ENCODE results near the gene PTPN13.
"Not testable (repeated sequence)": the region's sequence is repeated elsewhere in the genome, so short reads cannot be mapped to it uniquely, and the experiment has no call there.

PTPN13 gene

GRCh38 chr4:86644892-86645291, 50.8 kb downstream of the PTPN13 start:
- no peak for DNase-seq (ENCODE audit: low read depth)

DNA sequence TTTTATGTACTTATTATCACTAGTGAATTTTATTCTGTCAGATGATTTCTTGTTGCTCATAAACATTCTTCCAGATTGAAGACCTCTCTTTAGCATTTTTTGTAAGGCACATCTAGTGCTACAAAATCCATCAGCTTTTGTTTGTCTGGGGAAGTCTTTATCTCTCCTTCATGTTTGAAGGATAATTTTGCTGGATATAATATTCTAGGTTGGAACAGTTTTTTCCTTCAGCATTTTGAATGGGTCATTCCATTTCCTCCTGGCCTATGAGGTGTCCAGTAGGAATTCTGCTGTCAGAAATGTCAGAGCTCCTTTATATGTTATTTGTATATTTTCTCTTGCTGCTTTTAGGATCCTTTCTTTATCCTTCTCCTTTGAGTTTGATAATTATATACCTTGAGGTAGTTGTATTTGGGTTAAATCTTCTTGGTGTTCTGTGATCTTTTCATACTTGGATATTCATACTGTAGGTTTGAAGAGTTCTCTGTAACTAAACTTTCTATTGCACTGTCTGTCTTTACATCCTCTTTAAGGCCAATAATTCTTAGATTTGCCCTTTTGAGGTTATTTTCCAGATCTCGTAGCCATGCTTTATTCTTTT, 58.3 kb downstream of the PTPN13 start:
- no peak for DNase-seq (ENCODE audit: low read depth)

DNA sequence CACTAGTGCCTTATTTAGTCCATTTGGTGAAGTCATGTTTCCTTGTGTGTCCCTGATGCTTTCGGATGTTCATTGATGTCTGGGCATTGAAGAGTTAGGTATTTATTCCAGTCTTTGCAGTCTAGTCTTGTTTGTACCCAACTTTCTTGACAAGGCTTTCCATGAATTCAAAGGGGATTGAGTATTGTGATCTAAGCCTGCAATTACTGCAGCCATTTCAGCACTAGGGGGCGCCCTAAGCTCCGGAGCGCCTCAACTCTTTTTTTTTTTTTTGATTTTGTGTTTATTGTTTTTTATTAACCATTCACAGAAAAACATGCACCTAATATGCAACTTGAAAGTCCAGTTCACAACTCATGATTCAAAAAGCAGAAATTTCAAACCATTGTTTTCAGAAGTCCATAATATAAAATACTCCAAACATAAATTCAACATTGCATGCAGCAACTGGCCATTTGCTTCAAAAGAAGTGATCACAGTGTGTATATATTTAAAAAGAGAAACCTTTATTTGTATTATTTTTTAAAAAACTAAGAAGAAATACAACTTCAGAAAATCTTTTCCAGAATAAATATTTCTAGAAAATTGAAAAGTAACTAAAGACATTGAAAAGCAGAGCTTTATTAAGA, 59.2 kb downstream of the PTPN13 start:
- DNase-seq (ENCODE audit: low read depth), result no peak

- not testable (repeated sequence) for DNase-seq (ENCODE audit: low read depth)
These were observed 62.7 kb downstream of the PTPN13 start for GRCh38 chr4:86656781-86657180.

DNA sequence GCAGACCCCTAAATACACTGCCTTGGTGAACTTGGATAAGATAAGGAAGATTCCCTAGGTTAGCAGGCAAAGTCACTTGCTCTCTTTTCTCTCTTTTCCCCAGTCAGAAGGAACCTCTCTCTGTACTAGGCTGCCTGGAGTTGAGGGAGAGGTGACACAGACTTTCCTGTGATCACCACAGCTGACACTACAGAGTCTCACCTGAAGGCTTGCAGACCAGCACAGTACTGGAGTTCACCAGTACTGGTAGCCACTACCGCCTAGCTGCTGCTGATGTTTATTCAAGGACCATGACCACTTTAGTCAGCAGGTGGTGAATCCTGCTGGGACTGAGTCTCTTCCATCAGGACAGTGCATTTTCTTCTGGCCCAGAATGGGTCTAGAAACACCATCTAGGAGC, 63.3 kb downstream of the PTPN13 start:
- DNase-seq (ENCODE audit: low read depth), result no peak

DNA sequence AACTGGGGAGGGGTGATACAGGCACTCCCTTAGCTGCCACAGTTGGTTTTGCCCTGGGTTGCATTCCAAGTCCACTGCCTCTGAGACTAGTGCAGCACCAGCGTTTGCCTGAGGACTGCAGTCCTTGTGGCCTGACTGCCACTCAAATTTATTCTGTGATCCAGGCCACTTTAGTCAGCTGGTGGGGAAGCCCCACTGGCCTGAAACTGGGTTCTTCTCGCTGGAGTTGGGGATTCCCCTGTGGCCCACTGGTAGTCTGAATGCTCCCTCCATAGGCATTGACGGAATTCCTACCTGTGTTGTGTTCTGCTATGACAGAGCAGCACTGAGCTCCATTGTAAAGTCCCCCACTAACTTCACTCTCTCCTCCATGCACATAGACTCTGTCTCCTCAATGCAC, 63.8 kb downstream of the PTPN13 start:
- no peak for DNase-seq (ENCODE audit: low read depth)

DNA sequence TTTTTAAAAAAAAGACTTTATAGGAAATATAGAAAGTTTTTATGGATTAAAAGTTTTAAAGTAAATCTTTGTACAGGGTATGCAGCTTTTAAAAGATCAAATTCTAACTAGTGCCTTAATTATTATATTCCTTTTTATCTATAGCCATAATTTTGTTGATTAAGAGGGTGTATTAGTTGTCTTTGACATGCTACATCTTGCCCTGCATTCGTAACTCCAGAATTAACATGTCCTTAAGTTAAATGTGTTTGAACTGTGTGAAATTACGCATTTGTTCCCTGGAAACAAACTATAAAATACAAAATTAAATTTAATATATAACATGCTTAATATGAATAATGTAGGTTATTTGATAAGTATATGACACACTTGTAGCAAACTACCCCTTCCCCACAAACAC, 66.3 kb downstream of the PTPN13 start:
- no peak for DNase-seq (ENCODE audit: low read depth)

DNA sequence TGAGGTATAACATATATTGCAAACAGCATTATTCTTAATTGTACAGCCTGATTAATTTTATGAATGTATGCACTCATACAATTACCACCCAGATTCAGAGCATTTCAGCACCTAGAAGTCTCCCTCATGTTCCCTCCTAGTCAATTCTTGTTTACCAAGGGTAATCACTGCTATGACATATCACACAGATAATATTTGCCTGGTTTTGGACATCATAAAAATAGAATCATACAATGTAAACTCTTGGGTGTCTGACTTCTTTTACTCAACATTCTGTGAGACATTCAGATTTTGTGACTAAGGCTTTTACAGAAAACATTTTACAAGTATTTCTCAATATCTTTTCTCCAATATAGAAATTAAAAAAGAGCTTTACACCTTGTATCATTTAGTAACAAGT, 66.9 kb downstream of the PTPN13 start:
- no peak for DNase-seq (ENCODE audit: low read depth)

DNA sequence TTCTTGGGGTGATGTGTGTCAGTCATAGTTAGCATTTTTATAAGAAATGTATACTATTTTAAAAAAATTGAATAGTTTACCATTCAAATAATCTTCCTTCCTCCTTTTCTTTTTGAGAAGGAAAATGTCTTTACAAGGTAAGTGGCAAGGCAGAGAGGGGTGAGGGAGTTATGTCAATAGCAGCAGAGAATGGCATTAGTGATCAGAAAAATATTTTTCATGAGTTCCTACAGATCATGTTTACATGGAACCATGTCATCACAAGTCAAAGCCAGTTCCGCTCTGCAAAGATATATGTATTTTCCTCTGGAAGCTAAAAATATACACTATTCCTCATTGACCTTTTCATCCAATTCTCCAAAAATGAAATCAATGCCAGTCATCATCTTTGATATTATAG, 67.3 kb downstream of the PTPN13 start:
- no peak for DNase-seq (ENCODE audit: low read depth)

DNA sequence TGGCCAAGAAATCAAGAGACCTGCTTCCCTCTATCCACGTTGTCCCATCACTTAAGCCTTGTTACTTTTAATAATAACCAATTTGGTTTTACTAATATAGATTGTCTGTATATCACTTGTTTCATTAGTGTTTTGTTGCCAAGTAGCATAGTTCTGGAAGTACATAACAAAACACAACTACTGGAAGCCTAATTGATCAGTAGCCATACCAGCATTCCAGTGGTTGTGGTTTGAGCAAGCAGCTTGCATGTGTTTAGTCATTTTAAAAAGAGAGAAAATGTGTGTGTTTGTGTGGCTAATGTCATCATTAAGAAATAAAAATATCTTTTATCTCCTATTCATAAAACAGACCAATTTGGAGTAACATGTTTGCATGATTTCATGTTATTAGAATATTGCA, 70.8 kb downstream of the PTPN13 start:
- no peak for DNase-seq (ENCODE audit: low read depth)

- no peak for DNase-seq (ENCODE audit: low read depth)
These were observed 76.2 kb downstream of the PTPN13 start for GRCh38 chr4:86670298-86670697.

- no peak for DNase-seq (ENCODE audit: low read depth)
These were observed 76.6 kb downstream of the PTPN13 start for GRCh38 chr4:86670756-86671155.

- no peak for DNase-seq (ENCODE audit: low read depth)
These were observed 81.4 kb downstream of the PTPN13 start for GRCh38 chr4:86675548-86675947.

DNA sequence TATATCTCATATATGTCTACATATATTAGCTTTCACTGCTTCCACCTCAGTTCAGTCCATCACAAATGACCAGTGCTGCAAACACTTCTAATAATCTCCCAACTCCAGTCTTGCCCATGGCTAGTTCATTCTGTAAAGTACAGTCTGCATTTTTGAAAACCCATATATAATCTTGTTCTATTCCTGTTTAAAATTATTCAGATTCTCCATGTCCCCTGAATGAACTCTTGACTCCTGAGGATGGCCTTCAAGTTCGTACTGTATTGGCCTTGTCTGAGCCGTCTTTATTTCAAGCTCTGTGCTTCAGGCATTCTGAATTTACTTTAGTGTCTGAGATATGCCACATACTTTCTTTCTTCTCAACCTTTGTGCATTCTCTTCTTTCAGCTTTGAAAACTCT, 84.7 kb downstream of the PTPN13 start:
- no peak for DNase-seq (ENCODE audit: low read depth)

- DNase-seq (ENCODE audit: low read depth), result no peak
These were observed 85.3 kb downstream of the PTPN13 start for GRCh38 chr4:86679441-86679840.

DNA sequence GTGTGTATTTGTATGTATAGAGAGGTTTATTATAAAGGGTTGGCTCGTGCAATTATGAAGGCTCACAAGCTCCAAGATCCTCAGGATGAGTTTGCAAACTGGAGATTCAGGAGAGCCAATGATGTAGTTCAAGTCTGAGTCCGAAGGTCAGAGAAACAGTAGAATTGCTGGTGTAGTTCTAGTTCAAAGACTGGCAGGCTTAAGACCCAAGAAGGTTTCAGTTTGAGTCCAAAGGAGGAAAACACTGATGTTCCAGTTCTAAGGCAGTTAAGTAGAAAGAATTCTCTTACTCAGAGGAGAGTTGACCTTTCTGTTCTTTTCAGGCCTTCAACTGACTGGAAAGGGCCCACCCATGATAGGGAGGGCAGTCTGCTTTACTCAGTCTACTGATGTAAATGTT, 89.1 kb downstream of the PTPN13 start:
- DNase-seq (ENCODE audit: low read depth), result no peak

GRCh38 chr4:86683983-86684382, 89.9 kb downstream of the PTPN13 start:
- DNase-seq (ENCODE audit: low read depth), result no peak

DNA sequence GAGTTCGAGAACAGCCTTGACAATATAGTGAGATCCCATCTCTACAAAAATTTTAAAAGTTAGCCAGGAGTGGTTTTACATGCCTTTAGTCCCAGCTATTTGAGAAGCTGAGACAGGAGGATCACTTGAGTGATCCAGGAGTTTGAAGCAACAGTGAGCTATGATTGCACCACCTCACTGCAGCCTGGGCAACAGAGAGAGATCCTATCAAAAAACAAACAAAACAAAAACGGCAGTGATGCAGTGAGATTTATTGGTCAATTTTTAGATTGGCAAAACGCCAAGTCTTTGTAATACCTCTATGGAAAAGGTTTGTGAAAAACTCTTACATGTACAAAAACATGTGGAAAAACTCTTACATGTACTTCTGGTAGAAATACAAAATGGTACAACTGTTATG, 91.3 kb downstream of the PTPN13 start:
- no peak for DNase-seq (ENCODE audit: low read depth)

DNA sequence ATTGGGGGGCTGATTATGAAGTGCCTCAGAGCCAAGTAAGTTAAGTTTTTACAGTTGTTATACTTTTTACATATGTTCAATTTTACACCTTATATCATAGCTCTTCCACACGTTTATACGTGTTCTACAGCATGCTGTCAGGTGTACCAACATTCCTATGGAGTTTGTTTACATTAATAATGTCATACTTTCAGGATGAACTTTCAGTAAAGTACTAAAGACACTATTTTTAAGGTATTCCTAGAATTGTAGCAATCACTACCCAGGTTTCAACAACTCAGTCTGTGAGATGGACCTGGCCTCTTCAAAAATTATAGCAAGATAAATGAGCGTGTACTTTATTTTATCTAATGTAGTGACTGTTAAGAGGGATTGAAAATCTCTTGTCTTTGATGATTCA, 92.6 kb downstream of the PTPN13 start:
- no peak for DNase-seq (ENCODE audit: low read depth)

GRCh38 chr4:86688026-86688425, 93.9 kb downstream of the PTPN13 start:
- no peak for DNase-seq (ENCODE audit: low read depth)

DNA sequence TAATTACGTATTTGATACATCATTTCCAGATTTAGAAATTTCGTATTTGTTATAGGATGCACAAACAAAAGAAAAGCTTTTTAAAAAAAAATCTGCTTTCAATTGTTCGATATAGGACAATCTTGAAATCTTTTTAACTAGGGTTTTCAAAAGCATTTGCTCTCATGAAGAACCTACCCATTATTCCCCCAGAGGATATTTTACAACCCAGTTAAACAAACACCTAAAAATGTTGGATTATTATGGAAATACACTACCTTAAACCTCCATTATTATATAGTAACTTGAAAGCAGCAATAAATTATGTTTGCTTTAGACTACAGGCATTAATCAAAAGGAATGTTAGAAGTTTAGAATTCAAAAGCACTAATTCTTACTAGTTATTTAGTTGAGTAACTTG, 110.5 kb downstream of the PTPN13 start:
- no peak for DNase-seq (ENCODE audit: low read depth)

DNA sequence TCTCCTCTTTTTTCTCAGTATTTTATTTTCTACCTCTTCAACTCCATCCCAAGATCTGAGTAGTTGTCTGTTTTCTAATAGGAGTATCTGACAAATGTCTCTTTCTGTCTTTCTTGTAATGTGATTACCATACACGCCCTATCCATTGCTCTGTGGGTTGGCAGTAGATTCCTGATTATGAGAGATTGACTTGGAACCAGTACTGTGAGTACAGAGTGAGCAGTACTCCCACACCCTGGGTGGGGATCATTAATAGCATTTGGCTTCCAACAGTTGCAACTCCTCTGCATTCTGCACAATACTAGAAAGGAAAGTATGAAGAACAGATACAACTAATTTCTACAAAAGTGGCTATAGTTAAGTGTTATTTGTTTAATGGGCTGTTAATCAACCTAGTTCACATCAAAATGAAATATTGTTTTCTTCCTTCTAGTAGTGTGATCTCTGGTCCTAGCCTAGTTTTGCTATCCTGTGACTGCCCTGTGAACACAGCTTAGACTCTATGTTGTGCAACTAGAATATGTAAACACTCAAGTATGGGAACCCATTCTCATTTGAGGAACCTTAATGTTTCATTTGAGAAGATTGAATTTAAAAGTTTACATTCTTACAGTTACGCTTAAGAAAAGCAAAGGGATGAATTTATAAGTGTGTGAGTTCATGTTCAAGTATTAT, 112.9 kb downstream of the PTPN13 start:
- DNase-seq (ENCODE audit: low read depth), result no peak

DNA sequence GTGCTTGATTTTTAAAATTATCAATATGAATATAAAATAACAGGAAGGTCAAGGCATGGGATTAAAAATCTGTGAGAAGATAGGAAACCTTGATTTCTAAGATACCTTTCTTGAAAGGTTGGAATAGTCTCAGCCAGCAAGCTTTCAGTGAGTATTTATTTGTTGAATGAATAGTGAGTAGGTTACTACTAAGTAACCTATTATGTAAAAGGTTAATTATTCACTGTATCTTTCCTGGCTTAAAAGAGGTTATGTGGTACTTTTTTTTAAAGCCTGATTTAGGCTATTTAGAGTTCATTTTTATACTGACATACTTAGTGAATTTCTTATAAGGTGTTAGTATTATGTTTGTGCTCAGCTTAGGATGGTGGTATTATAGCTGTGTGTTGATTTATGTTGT, 123.5 kb downstream of the PTPN13 start:
- no peak for DNase-seq (ENCODE audit: low read depth)

- DNase-seq (ENCODE audit: low read depth), result no peak
These were observed 124.0 kb downstream of the PTPN13 start for GRCh38 chr4:86718152-86718551.
